Epithelial cell of esophagus (primary cell): ENCODE results near the gene DDX4.
"Not testable (repeated sequence)": the region's sequence is repeated elsewhere in the genome, so short reads cannot be mapped to it uniquely, and the experiment has no call there.

ENCODE experiments used
- DNase-seq: peaks from one replicate; pipeline ENCODE4 v3.0.0; 2010; ENCODE audit warnings: low read depth
- H3K4me3 ChIP-seq: 2 replicates; pipeline ENCODE4 v1.5.1; 2011; ENCODE audit warnings: mild to moderate bottlenecking, low read length, control low read depth
- CTCF ChIP-seq: IDR thresholded peaks from 2 replicates; pipeline ENCODE4 v1.5.1; 2011; ENCODE audit warnings: low read depth, mild to moderate bottlenecking, low read length, control low read depth, inconsistent platforms; ENCODE audit not compliant: insufficient read depth; ENCODE audit errors: missing control alignments

DDX4 gene

GRCh38 chr5:55737793-55738192 lies at the start of gene DDX4:
Gene DDX4, plus strand, starts transcription at chr5:55738061. Its CDS starts 903 bp downstream, at chr5:55738964.
- TF ChIP-seq CTCF, result no peak
- H3K4me3 ChIP-seq, result no peak within 1 kb of the TSS
- no peak for DNase-seq

- peak; percentile 56 for DNase-seq
- peak; percentile 52 for TF ChIP-seq CTCF
- no peak overlapping the region for H3K4me3 ChIP-seq
Measured at GRCh38 chr5:55691265-55692105, 46.4 kb upstream of the DDX4 start.

GRCh38 chr5:55692106-55692417 lies 45.8 kb upstream of the DDX4 start:
- no peak for TF ChIP-seq CTCF
- no peak overlapping the region for H3K4me3 ChIP-seq
- no peak for DNase-seq

GRCh38 chr5:55692509-55692908 lies 45.4 kb upstream of the DDX4 start:
- TF ChIP-seq CTCF, result no peak
- no peak for DNase-seq
- no peak overlapping the region for H3K4me3 ChIP-seq

DNA sequence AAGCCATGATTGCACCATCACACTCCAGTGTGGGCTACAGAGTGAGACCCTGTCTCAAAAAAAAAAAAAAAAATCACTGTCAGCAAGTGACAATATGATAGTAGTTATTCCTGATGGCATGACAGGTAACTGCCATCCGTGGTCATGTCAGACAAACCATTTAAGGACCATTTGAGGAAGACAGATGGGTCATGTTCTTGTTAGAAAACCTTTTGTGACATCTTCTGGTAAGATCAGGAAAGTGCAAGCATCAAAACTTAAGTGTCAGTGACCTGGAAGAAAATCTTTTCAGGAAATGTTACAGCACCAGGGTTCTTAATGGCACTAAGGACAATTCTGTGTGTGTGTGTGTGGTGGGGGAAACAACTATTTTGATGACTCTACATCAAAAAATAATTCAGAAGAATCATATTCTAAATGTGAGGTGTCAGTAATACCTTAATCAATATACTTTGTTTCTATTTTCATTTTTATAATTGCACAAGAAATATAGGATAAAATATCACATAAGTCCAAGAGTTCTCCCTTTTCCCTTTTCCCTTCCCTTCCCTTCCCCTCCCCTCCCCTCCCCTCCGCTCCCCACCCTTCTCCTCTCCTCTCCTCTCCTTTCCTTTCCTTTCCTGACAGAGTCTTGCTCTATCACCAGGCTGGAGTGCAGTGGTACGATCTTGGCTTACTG lies 43.6 kb upstream of the DDX4 start:
- DNase-seq, result peak; percentile 45
- H3K4me3 ChIP-seq, result no peak overlapping the region
- peak; percentile 54 for TF ChIP-seq CTCF

DNA sequence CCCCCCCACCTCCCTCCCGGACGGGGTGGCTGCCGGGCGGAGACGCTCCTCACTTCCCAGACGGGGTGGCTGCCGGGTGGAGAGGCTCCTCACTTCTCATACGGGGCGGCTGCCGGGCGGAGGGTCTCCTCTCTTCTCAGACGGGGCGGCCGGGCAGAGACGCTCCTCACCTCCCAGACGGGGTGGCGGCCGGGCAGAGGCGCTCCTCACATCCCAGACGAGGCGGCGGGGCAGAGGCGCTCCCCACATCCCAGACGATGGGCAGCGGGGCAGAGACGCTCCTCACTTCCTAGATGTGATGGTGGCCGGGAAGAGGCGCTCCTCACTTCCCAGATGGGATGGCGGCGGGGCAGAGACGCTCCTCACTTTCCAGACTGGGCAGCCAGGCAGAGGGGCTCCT lies 41.2 kb upstream of the DDX4 start:
- not testable (repeated sequence) for H3K4me3 ChIP-seq, DNase-seq

- H3K4me3 ChIP-seq, result no peak overlapping the region
- no peak for DNase-seq
- TF ChIP-seq CTCF, result no peak
Measured at GRCh38 chr5:55699041-55699688, 38.7 kb upstream of the DDX4 start.
